ENCODE measurements around the gene FAM240B.

DNA sequence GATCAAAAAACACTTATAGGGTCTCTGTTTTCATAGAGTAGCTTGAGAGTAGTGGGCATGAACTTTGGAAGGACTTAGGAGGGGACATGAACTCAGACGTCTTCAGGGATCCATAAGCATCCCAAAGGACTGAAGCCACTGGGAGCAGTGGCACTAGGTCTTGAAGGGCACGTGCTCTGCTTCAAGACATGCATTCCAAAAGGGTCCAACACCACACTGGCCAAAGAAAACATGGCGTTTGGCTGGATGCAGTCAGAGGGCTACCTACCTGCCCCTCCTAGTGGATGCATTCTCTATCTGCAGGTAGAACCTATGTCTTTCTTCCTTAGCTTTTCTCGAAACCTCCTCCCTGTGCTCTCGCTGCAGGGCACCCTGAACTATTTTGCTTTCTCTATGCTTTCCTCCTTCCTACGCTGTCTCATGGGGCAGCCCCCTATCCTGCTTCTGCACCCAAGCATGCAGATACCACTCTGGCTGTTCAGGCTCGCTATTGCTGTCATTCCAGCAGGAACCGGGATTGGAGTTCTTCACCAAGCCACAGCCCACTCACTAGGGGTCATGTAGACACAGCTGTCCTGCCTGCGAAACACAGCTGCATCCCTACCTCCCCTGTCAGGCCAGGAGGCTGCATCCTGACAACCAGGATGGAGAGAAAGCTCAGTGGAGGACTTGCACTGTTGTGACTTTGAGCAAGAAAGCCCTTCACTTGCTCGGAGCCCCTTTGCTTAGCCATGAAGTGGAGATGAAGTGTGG lies 11.9 kb downstream of the FAM240B start:
- TF ChIP-seq, protein P1, sequence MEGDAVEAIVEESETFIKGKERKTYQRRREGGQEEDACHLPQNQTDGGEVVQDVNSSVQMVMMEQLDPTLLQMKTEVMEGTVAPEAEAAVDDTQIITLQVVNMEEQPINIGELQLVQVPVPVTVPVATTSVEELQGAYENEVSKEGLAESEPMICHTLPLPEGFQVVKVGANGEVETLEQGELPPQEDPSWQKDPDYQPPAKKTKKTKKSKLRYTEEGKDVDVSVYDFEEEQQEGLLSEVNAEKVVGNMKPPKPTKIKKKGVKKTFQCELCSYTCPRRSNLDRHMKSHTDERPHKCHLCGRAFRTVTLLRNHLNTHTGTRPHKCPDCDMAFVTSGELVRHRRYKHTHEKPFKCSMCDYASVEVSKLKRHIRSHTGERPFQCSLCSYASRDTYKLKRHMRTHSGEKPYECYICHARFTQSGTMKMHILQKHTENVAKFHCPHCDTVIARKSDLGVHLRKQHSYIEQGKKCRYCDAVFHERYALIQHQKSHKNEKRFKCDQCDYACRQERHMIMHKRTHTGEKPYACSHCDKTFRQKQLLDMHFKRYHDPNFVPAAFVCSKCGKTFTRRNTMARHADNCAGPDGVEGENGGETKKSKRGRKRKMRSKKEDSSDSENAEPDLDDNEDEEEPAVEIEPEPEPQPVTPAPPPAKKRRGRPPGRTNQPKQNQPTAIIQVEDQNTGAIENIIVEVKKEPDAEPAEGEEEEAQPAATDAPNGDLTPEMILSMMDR (conservative IDR thresholded peaks at IDR 0.05; ENCODE audit: low read length), result no peak; the same call in 1 of the 2 replicates
- TF ChIP-seq EZH2phosphoT487 (IDR thresholded peaks at IDR 0.05; ENCODE audit: borderline replicate concordance), result no peak

All from Loucy (cell line).